DND-41 (cell line): ENCODE results near the gene ATP1B1.

Source experiments
- EZH2 ChIP-seq: IDR thresholded peaks from 3 replicates; pipeline ENCODE4 v1.6.1; 2012; ENCODE audit warnings: borderline replicate concordance, low read depth, mild to moderate bottlenecking, moderate library complexity, low read length, inconsistent platforms; ENCODE audit not compliant: severe bottlenecking
- TF ChIP-seq, protein P1 (sequence below): IDR thresholded peaks from 2 replicates; pipeline ENCODE4 v1.5.1; 2012; ENCODE audit warnings: borderline replicate concordance, low read length, moderate library complexity, mild to moderate bottlenecking; ENCODE audit not compliant: poor library complexity, severe bottlenecking; ENCODE audit errors: extremely low read depth

GRCh38 chr1:169060919-169061639, 45.4 kb upstream of the ATP1B1 start:
- TF ChIP-seq, protein P1, sequence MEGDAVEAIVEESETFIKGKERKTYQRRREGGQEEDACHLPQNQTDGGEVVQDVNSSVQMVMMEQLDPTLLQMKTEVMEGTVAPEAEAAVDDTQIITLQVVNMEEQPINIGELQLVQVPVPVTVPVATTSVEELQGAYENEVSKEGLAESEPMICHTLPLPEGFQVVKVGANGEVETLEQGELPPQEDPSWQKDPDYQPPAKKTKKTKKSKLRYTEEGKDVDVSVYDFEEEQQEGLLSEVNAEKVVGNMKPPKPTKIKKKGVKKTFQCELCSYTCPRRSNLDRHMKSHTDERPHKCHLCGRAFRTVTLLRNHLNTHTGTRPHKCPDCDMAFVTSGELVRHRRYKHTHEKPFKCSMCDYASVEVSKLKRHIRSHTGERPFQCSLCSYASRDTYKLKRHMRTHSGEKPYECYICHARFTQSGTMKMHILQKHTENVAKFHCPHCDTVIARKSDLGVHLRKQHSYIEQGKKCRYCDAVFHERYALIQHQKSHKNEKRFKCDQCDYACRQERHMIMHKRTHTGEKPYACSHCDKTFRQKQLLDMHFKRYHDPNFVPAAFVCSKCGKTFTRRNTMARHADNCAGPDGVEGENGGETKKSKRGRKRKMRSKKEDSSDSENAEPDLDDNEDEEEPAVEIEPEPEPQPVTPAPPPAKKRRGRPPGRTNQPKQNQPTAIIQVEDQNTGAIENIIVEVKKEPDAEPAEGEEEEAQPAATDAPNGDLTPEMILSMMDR, result no peak
- no peak for TF ChIP-seq EZH2
